ENCODE measurements around the gene SLC35G6. TPM values are rescaled to one million over a fixed set of nuclear protein-coding genes. Genes with fewer than 3 reads are reported as not detected.

Gene SLC35G6
- total and polyA plus RNA-seq, 2 of the 13 experiments (the other 11 are each of a cell fraction or from before 2014, with no cell fraction given), result 0.07 TPM; not detected in 1

GRCh38 chr17:7467498-7467897 is 13.7 kb upstream of the SLC35G6 start:
- H3K79me2 ChIP-seq (ENCODE audit: insufficient read depth, low read length), result peaks cover 14% of the 10 kb centered on the region
- ChIA-PET POLR2A (interaction anchor here (1.4 kb wide), 1 partner anchor 22 kb away, joined by 4 read pairs; no protein-coding TSS in a partner anchor), CTCF (ENCODE audit: low intra/inter-chr PET ratio, low total read pairs) (no interaction called here)
- H4K20me1 ChIP-seq (ENCODE audit: insufficient read depth, low read length), result peaks cover 8% of the 10 kb centered on the region; the same call in 1 of the 2 replicates
- in situ Hi-C loops (cut with HindIII; ENCODE audit: extremely low pct_ligation_motif_present, low pct_unique_long_range_greater_than_20kb) (no loop called here), intact Hi-C loops (cut with micrococcal nuclease; ENCODE audit: unreplicated experiment) (no loop called here)
- no peaks in the 10 kb centered on the region for H3K9me3 ChIP-seq (ENCODE audit: low read length)
- 95% methylated on average over 3 of the region's 3 CpGs for WGBS (ENCODE audit: low lambda C conversion rate)
- H3K9ac ChIP-seq (ENCODE audit: insufficient read depth, low read depth, low read length), result no peak overlapping the region
- H3K4me2 ChIP-seq (ENCODE audit: low read depth, low read length), result no peak overlapping the region
- H3K27me3 ChIP-seq (ENCODE audit: control insufficient read depth in 1 of 2, insufficient read depth in 2 of 2, low read length in 2 of 2), result no peaks in the 10 kb centered on the region
- peaks cover 0 to 2% of the 10 kb centered on the region in 2 experiments; a peak in 3 of 5 replicates for H3K36me3 ChIP-seq (replicated peaks in 1 of 2; ENCODE audit: control insufficient read depth in 1 of 2, insufficient read depth in 2 of 2, low read length in 2 of 2)
- TF ChIP-seq ZNF329 (CRISPR knock-in tag; IDR thresholded peaks at IDR 0.05; ENCODE audit: low read depth) (no peak), SP1 (IDR thresholded peaks at IDR 0.05) (no peak), SP1 (CRISPR knock-in tag; IDR thresholded peaks at IDR 0.05) (no peak), NFKB2 (CRISPR knock-in tag; IDR thresholded peaks at IDR 0.05; ENCODE audit: borderline replicate concordance) (no peak), SIX1 (CRISPR knock-in tag; IDR thresholded peaks at IDR 0.05; ENCODE audit: borderline replicate concordance) (no peak), ZFAT (CRISPR knock-in tag; conservative IDR thresholded peaks at IDR 0.05) (no peak), ZFP1 (CRISPR knock-in tag; IDR thresholded peaks at IDR 0.05) (no peak), FOXO4 (CRISPR knock-in tag; conservative IDR thresholded peaks at IDR 0.05) (no peak), ZNF850 (CRISPR knock-in tag; conservative IDR thresholded peaks at IDR 0.05) (no peak), ZNF574 (CRISPR knock-in tag; IDR thresholded peaks at IDR 0.05) (no peak), GLI4 (CRISPR knock-in tag; IDR thresholded peaks at IDR 0.05; ENCODE audit: borderline replicate concordance) (no peak), SETDB1 (CRISPR knock-in tag; IDR thresholded peaks at IDR 0.05; ENCODE audit: borderline replicate concordance) (no peak), ZNF205 (CRISPR knock-in tag; IDR thresholded peaks at IDR 0.05) (no peak), HNRNPLL (IDR thresholded peaks at IDR 0.05; ENCODE audit: low read depth, low read length, poor library complexity, severe bottlenecking) (no peak), MEIS2 (CRISPR knock-in tag; IDR thresholded peaks at IDR 0.05) (no peak)
- TF ChIP-seq, protein P1, sequence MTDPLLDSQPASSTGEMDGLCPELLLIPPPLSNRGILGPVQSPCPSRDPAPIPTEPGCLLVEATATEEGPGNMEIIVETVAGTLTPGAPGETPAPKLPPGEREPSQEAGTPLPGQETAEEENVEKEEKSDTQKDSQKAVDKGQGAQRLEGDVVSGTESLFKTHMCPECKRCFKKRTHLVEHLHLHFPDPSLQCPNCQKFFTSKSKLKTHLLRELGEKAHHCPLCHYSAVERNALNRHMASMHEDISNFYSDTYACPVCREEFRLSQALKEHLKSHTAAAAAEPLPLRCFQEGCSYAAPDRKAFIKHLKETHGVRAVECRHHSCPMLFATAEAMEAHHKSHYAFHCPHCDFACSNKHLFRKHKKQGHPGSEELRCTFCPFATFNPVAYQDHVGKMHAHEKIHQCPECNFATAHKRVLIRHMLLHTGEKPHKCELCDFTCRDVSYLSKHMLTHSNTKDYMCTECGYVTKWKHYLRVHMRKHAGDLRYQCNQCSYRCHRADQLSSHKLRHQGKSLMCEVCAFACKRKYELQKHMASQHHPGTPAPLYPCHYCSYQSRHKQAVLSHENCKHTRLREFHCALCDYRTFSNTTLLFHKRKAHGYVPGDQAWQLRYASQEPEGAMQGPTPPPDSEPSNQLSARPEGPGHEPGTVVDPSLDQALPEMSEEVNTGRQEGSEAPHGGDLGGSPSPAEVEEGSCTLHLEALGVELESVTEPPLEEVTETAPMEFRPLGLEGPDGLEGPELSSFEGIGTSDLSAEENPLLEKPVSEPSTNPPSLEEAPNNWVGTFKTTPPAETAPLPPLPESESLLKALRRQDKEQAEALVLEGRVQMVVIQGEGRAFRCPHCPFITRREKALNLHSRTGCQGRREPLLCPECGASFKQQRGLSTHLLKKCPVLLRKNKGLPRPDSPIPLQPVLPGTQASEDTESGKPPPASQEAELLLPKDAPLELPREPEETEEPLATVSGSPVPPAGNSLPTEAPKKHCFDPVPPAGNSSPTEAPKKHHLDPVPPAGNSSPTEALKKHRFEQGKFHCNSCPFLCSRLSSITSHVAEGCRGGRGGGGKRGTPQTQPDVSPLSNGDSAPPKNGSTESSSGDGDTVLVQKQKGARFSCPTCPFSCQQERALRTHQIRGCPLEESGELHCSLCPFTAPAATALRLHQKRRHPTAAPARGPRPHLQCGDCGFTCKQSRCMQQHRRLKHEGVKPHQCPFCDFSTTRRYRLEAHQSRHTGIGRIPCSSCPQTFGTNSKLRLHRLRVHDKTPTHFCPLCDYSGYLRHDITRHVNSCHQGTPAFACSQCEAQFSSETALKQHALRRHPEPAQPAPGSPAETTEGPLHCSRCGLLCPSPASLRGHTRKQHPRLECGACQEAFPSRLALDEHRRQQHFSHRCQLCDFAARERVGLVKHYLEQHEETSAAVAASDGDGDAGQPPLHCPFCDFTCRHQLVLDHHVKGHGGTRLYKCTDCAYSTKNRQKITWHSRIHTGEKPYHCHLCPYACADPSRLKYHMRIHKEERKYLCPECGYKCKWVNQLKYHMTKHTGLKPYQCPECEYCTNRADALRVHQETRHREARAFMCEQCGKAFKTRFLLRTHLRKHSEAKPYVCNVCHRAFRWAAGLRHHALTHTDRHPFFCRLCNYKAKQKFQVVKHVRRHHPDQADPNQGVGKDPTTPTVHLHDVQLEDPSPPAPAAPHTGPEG (CRISPR knock-in tag; IDR thresholded peaks at IDR 0.05), result no peak
- no peak for ATAC-seq
- H2AFZ ChIP-seq (ENCODE audit: low read length), result no peak overlapping the region
- H3K4me3 ChIP-seq (replicated peaks in 1 of 3; ENCODE audit: insufficient read depth in 1 of 3, low read depth in 2 of 3, low read length in 3 of 3), result no peak overlapping the region
- no peak for DNase-seq (ENCODE audit: low spot score)
- H3K4me1 ChIP-seq (ENCODE audit: insufficient read depth, low read length), result peaks cover 26% of the 10 kb centered on the region
- no TSS peak for BruUV-seq (replicated peaks)
- H3K27ac ChIP-seq (ENCODE audit: extremely low read length, insufficient read depth, low read length), result no peak overlapping the region
- no peak for FAIRE-seq

Measured in HepG2 (cell line).